GM19438 (cell line): Measurements from ENCODE around the gene HRH2.
"Not testable (repeated sequence)": the region's sequence is repeated elsewhere in the genome, so short reads cannot be mapped to it uniquely, and the experiment has no call there.

Source experiments
- ATAC-seq: cut with Tn5 transposase; IDR thresholded peaks from one replicate; pipeline ENCODE4 v1.9.1; 2021; ENCODE audit warnings: low read depth; ENCODE audit not compliant: unreplicated experiment

HRH2 gene

GRCh38 chr5:175759991-175760390, 102.1 kb downstream of the HRH2 start:
- not testable (repeated sequence) for ATAC-seq
